ENCODE measurements around the gene FLNB. TPM values are rescaled to one million over a fixed set of nuclear protein-coding genes. Genes with fewer than 3 reads are reported as not detected.

The FLNB gene
- total RNA-seq, 4 donors from 2014 or later, result 116 to 533 (median 439) TPM

DNA sequence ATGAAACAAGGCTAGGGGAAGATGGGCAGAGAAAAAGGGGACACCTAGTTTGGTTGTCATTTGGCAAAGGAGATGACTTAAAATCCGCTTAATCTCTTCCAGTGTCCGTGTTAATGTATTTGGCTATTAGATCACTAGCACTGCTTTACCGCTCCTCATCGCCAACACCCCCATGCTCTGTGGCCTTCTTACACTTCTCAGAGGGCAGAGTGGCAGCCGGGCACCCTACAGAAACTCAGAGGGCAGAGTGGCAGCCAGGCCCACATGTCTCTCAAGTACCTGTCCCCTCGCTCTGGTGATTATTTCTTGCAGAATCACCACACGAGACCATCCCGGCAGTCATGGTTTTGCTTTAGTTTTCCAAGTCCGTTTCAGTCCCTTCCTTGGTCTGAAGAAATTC is 162.9 kb downstream of the FLNB start:
- Histone ChIP-seq H3K27ac (no peak overlapping the region), H3K4me1 (peaks cover 0 to 35% (median 0%) of the 10 kb centered on the region in 4 donors), H3K9me3 (no peaks in the 10 kb centered on the region), H3K4me3 (no peak overlapping the region), H3K27me3 (no peaks in the 10 kb centered on the region), H3K36me3 (peaks cover 0 to 53% (median 0%) of the 10 kb centered on the region in 3 donors)
- no peak for DNase-seq
- TF ChIP-seq POLR2A (IDR thresholded peaks at IDR 0.05) (no peak), CTCF (IDR thresholded peaks at IDR 0.05) (no peak)

DNA sequence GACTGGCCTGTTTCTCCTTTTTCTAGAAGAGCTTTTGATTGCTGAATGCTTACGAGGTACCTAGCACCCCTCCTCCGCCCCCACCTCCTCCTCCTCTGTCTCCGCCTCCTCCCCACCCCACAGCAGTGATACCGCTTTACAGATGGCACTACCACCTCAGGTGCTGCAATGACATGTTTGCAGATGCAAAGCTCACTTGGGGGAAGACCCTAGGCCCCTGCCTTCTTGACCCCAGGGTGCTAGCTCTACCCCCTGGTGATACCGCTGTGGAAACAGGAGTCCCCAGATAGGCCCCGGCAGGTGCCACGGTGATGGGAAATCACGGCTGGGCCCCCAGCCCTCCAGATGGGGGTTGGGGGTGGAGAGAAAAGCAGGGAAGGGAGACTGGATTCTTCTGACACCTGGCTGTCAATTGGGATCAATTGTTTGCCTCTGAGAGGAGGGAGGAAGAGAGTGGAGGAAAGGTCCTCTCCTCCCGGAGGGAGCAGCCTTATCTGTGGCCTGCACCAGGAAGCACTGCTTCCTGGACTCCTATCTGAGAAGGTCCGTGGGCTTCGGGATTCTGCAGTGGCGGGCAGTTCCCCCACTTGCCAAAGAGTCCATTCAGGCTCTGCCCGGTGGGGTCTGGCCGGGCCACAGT is 164.9 kb downstream of the FLNB start:
- Histone ChIP-seq H3K27ac (peak overlapping the region in 2 of 4 donors; percentile 81 to 84), H3K4me1 (peaks cover 0 to 56% (median 2%) of the 10 kb centered on the region in 4 donors), H3K36me3 (peaks cover 0 to 34% (median 0%) of the 10 kb centered on the region in 3 donors), H3K4me3 (no peak overlapping the region), H3K9me3 (no peaks in the 10 kb centered on the region), H3K27me3 (no peaks in the 10 kb centered on the region)
- TF ChIP-seq CTCF (IDR thresholded peaks at IDR 0.05), result no peak
- TF ChIP-seq POLR2A (IDR thresholded peaks at IDR 0.05), result no peak
- no peak for DNase-seq

DNA sequence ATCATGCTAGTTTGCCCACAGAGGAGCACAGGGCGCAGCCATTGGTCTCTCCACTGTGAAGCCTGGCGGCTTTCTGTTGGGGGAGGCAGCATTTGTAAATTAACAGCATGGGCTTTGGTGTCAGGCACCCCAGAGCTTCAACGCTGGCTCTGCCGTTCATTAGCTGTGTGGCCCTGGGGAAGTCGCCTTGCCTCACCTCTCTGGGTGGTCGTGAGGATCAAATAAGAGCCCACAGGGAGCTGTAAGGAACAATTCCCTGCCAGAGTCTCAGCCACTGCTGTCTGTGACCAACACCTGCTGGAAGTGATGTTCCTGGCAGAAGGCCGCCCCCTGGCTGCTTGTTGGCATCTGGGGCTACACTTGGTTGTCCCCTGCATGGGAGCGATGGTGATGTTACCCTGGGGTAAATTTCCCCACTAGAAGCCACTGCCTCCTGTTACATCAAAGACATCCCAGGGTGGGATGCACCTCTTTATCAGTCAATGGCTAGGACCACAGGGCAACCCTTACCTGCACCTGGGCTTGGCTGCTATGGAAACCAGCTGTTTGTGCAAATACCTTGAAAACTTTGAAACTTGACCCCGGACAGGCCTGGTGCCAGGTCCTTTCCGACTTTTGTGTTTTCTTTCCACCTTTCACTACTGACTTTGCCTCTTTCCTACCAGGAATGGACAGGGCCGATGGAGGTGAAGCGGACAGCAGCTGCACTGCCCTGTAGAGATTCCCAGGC is 165.6 kb downstream of the FLNB start:
- Histone ChIP-seq H3K4me1 (peaks cover 0 to 62% (median 2%) of the 10 kb centered on the region in 4 donors), H3K9me3 (no peaks in the 10 kb centered on the region), H3K27me3 (no peaks in the 10 kb centered on the region), H3K36me3 (peaks cover 0 to 27% (median 0%) of the 10 kb centered on the region in 3 donors), H3K4me3 (no peak overlapping the region), H3K27ac (peak overlapping the region in 3 of 4 donors; percentile 61 to 84 (median 81))
- DNase-seq, result peak; percentile 42 to 67 (median 66)
- no peak for TF ChIP-seq POLR2A (IDR thresholded peaks at IDR 0.05)
- peak in 4 of 6 experiments; percentile 16 to 47 (median 38) for TF ChIP-seq CTCF (IDR thresholded peaks at IDR 0.05)

- no peaks in the 10 kb centered on the region for H3K27me3 ChIP-seq
- peak overlapping the region in 3 of 4 donors; percentile 61 to 84 (median 81) for H3K27ac ChIP-seq
- H3K4me1 ChIP-seq, result peaks cover 0 to 62% (median 2%) of the 10 kb centered on the region in 4 donors
- H3K36me3 ChIP-seq, result peaks cover 0 to 14% (median 0%) of the 10 kb centered on the region in 3 donors
- H3K9me3 ChIP-seq, result no peaks in the 10 kb centered on the region
- H3K4me3 ChIP-seq, result no peak overlapping the region
- TF ChIP-seq POLR2A (IDR thresholded peaks at IDR 0.05) (no peak), CTCF (IDR thresholded peaks at IDR 0.05) (no peak)
- DNase-seq, result no peak
Observed at GRCh38 chr3:58175187-58175436, 166.9 kb downstream of the FLNB start.

- Histone ChIP-seq H3K4me1 (peaks cover 0 to 62% (median 2%) of the 10 kb centered on the region in 4 donors), H3K36me3 (peaks cover 0 to 9% (median 0%) of the 10 kb centered on the region in 3 donors), H3K9me3 (no peaks in the 10 kb centered on the region), H3K27me3 (no peaks in the 10 kb centered on the region), H3K4me3 (no peak overlapping the region), H3K27ac (peak overlapping the region in 3 of 4 donors; percentile 61 to 84 (median 81))
- peak in 2 of 3 donors; percentile 80 to 84 for DNase-seq
- TF ChIP-seq POLR2A (IDR thresholded peaks at IDR 0.05), result no peak
- TF ChIP-seq CTCF (IDR thresholded peaks at IDR 0.05), result no peak
Observed at GRCh38 chr3:58175437-58176184, 167.4 kb downstream of the FLNB start.

Measured in Peyer's patch (tissue), 4 donors.